Effector CD4-positive, alpha-beta T cell (primary cell): ENCODE measurements around the gene CPHXL2. TPM values are rescaled to one million over a fixed set of nuclear protein-coding genes. Genes with fewer than 3 reads are reported as not detected.

Source experiments
- DNase-seq: peaks from one replicate; pipeline ENCODE4 v3.0.0-alpha.2; 2020
- total RNA-seq: gene quantifications from one replicate; lab custom pipeline; 2026; lab: John Stamatoyannopoulos, UW

Gene CPHXL2
- total RNA-seq = not detected

DNA sequence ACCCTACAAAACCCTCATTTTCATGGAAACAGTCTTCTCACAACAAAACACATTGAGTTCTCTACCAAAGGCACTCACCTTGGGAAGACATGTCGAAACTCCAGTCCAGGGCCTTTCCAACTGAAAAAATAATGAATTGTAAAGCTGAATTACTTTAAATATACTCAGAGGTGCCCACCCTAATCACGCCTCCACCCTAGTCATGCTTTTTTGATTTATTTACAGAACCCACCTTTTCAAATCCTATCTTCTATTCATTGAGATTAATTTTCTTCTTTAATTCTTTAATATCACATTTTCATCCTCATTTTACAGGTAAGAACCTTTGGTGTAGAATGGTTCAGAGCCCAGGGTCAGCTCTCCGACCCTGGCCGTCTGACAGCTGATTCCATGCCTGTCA, at the start of gene CPHXL2:
TSS of gene CPHXL2 (minus strand) at position 101 of the 400 bp plus-strand sequence. CDS start at position 91, 10 bp downstream.
- DNase-seq = no peak

DNA sequence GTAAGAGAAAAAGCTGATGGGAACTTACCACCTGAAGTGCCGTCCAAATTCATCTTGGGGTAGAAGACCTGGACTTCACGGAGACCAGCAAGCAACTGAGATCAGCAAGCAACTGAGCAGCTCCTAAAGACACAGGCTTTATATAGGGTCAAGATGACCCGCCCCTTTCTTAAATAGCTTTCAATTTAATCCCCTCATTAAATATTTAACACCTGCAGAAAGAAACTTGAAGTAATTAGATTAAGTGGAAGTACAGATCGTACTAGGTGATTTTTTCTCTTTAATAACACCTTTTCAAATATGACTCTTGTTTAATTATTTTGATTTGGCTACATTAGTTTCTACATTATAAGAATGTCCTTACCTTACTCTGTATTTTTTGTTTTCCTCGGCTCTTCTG, 49.6 kb upstream of the CPHXL2 start, which contains the start of gene CPHXL:
TSS of gene CPHXL (minus strand) at position 101 of the 400 bp plus-strand sequence. CDS start at position 53, 48 bp downstream.
- DNase-seq = no peak

GRCh38 chr16:75718452-75718851, 41.6 kb upstream of the CPHXL2 start:
- no peak for DNase-seq

- no peak for DNase-seq
Observed at GRCh38 chr16:75714661-75715060, 37.9 kb upstream of the CPHXL2 start.

GRCh38 chr16:75710344-75710743, 33.5 kb upstream of the CPHXL2 start:
- DNase-seq = no peak

DNA sequence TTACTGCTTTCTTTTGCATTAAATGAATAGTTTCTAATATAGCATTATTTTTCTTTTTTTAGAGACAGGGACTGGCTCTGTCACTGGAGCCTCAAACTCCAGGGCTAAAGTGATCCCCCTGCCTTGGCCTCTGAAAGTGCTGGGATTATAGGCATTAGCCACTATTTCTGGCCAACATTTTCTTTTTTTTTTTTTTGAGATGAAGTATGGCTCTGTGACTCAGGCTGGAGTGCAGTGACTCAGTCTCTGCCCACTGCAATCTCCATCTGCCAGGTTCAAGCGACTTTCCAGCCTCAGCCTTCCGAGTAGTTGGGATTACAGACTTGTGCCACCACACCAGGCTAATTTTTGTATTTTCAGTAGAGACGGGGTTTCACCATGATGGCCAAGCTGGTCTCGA, 26.5 kb upstream of the CPHXL2 start:
- DNase-seq = no peak

DNA sequence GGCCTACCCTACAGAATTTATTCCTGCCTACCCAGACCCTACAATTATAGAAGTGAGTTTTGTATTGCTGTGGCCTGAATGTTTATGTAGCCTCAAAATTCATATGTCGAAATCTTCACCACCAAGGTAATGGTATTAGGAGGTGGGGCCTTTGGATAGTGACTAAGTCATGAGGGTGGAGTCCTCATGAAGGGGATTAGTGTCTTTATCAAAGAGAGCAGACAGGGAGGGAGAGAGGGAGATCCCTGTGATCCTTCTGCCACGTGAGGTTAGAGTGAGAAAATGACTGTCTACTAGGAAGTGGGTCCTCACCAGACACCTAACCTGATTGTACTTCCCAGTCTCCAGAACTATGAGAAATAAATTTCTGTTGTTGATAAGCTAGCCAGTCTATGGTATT, 25.4 kb upstream of the CPHXL2 start:
- DNase-seq = no peak

GRCh38 chr16:75701361-75701760, 24.6 kb upstream of the CPHXL2 start, which contains the start of gene DUXB:
Gene DUXB (minus strand): TSS chr16:75701461. CDS start chr16:75701418, 43 bp downstream.
- no peak for DNase-seq

DNA sequence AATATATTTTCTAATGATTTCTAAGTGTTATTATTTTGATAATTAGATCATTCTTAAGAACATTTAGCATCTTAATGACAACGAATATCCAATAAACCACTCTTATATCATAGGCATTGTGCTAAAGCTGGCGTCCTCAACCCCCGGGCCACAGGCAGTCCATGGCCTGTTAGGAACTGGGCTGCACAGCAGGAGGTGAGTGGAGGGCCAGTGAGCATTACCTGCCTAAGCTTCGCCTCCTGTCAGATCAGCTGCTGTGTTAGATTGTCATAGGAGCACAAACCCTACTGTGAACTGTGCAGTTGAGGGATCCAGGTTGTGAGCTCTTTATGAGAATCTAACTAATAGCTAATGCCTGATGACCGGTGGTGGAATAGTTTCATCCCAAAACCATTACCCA, 20.8 kb upstream of the CPHXL2 start:
- DNase-seq = no peak

GRCh38 chr16:75695708-75696107, 18.9 kb upstream of the CPHXL2 start:
- no peak for DNase-seq

DNA sequence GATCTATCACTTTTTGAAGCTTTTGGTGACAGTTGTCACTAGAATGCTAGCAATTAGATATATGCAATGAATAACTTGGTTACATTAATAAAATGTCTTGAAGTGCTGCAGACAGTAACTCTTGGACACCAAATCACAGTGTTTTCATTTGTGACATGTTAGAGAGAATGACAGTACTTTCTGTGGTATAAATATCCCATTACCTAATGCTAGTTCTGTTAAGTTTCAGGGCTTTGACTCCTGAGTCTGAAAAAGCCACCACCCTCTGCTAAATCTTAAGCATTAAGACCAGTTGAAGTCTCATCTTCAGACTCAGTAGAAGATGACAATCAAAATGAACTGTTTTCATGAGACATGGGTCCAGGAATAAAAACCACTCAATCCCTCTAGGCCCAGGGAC, 10.6 kb upstream of the CPHXL2 start:
- DNase-seq = no peak

DNA sequence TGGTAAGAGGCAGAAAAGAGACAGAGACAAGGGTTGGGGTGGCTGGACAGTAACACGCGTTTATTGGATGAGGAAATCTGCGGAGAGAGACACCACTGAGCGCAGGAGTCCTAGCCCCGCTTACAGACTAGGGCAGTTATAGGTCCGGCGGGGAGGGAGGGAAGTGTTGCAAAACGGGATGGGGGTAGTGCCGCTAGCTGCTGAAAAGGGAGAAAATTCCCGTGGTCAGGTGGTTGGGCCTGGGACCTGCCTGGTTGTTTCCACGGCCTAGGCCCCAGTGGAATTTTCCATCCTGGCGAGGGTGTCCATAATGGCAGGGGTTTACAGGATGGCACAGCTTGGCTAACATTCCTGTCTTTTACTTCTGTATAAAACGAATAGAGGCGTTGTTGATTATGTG, 5.5 kb upstream of the CPHXL2 start:
- no peak for DNase-seq

DNA sequence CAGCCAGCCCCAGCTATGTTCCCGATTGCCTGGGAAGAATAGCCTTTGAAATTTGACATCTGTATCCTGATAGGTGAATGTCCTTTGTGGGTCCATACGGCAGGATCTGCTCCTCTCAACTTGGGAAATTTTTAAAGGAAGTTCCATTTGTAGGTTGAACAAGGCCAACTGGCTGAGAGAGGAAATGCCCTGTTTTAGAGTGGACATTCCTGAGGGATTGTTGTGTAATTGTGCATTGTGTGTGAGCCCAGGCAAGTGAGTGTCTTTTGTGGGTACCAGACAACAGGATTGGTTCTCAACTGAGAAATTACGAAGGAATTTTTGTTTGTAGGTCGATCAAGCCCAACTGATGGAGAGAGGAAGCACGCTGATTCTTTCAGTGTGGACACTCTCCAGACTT, 2.6 kb upstream of the CPHXL2 start:
- no peak for DNase-seq

GRCh38 chr16:75667503-75667902, 9.3 kb downstream of the CPHXL2 start:
- no peak for DNase-seq

DNA sequence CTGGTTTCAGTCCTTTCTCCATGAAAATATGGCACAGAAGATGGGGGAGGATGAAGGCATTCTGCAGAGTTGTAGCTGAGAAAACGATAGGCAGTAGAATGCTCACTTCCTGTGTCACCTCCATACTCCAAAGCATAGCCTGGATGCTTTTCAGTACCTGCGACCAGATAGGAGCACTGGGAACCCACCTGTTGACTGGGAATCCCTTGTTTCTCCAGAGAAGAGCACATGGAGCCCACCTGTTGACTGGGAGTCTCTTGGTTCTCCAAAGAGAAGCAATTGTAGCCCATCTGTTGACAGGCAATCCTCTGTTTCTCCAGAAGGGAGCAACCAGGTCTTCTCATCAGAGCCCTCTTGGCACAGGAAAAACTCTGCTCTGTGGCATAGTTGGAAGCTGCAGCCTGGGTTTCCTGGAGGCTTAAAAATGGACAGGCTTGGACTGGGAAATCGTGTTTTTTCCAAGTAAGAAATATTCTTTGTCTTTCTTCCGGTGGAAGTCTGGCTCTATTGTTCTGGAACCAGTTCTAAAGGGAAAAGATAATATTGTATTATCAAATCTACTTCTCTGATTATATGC, 16.0 kb downstream of the CPHXL2 start:
- DNase-seq = no peak

DNA sequence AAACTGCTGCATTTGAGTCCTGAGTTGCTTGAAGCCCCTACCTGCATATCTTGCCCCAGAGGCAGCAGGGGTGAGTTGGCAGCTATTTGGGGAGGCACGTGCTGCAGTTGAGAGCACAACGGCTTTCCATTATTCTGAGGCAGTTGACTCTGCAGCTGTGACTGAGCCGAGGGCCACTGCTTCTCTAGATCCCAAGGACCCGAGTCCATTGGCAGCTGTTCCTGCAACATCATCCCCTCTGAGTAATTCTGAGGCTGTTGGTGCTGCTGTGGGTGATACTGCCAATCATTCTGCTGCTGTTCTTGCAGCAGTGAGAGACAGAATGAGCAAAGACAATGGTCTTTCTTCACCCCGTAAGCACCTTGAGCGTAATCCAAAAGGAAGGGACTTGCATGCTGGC, 16.5 kb downstream of the CPHXL2 start:
- no peak for DNase-seq

DNA sequence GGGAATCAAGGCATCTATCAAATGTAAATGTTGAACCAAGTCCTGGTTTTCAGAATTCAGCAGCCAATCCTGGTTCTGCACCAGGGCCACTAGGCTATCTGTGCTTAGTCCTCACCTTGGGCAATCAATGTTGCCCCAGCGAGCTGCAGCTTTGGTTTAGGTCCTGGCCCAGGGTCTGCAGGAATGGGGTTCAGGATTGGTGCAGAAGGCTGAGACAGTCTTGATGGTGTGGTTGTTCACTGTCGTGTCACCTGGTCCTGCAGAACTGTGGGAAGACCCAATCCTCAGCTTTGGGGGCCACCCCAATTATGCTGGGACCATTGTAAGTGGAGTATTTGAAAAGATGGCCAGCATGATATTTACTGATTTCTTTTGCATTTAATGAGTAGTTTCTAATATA, 18.6 kb downstream of the CPHXL2 start:
- DNase-seq = no peak

DNA sequence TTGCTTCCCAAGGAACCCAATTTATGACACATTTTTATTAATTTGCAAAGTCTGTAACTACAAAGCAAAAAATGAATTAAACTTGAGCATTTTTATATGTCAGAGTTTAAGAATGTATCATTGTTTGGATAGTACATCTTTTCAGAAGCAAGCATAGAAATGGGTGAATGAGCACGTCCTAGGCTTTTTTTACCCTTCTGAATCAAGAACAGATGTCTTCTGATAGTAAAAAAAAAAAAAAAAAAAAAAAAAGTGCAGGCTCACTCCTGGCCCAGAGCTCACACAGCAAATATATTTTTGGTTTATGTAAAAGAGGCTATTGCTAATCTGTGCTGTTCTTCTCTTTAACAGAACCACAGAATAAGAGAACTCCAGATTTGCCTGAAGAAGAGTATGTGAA, 22.9 kb downstream of the CPHXL2 start:
- no peak for DNase-seq

DNA sequence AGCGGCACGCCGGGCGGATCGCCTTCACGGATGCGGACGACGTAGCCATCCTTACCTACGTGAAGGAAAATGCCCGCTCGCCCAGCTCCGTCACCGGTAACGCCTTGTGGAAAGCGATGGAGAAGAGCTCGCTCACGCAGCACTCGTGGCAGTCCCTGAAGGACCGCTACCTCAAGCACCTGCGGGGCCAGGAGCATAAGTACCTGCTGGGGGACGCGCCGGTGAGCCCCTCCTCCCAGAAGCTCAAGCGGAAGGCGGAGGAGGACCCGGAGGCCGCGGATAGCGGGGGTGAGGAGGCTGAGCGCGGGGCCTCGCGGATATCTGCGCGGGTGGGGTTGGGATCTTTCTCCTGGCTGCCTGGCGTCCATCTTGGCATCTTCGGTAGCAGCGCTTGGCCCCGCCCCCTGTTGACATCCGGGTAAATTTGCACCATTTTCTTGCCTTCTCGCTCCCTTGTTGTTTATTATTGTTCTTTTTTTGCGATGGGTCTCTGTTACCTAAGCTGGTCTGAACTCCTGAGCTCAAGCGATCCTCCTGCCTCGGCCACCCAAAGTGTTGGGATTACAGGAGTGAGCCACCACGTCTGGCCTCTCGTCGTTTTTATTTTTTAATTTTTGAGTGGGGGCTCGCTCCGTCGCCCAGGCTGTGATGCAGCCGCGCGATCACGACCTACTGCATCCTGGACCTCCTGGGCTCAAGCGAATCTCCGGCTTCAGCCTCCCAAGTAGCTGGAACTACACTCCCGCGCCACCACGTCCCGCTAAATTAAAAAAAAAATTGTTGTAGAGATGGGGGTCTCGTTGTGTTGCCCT, 28.3 kb downstream of the CPHXL2 start:
- peak; percentile 83 for DNase-seq

DNA sequence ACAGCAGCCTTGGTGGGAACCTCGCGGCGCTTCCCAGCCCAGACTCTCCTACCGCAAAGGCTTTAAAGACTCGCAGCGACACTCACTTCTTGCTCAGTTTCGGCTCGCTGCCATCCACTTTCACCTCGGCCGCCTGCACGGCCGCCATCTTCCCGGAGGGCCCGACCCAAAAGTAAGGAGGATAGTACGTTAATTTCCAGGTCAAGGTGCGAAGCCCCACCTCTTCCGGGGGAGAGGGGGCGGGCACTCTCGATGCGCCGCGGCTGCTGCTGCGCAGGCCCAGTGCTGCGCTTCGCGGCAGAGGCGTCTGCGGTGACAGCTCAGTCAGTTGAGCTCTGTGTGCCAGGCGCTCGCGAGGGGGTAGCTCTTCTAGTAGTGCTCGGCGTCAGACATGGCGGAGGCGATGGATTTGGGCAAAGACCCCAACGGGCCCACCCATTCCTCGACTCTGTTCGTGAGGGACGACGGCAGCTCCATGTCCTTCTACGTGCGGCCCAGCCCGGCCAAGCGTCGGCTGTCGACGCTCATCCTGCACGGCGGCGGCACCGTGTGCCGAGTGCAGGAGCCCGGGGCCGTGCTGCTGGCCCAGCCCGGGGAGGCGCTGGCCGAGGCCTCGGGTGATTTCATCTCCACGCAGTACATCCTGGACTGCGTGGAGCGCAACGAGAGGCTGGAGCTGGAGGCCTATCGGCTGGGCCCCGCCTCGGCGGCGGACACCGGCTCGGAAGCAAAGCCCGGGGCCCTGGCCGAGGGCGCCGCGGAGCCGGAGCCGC, 29.1 kb downstream of the CPHXL2 start, which contains the start of the genes KARS1 and TERF2IP:
TSS of gene KARS1 (minus strand) at position 174 of the 773 bp plus-strand sequence. CDS start at position 148, 26 bp downstream.
TSS of gene TERF2IP (plus strand) at position 282 of the 773 bp plus-strand sequence. CDS start at position 392, 110 bp downstream.
- peak; percentile 91 for DNase-seq

- no peak for DNase-seq
Observed at GRCh38 chr16:75647112-75647491, 29.7 kb downstream of the CPHXL2 start.

DNA sequence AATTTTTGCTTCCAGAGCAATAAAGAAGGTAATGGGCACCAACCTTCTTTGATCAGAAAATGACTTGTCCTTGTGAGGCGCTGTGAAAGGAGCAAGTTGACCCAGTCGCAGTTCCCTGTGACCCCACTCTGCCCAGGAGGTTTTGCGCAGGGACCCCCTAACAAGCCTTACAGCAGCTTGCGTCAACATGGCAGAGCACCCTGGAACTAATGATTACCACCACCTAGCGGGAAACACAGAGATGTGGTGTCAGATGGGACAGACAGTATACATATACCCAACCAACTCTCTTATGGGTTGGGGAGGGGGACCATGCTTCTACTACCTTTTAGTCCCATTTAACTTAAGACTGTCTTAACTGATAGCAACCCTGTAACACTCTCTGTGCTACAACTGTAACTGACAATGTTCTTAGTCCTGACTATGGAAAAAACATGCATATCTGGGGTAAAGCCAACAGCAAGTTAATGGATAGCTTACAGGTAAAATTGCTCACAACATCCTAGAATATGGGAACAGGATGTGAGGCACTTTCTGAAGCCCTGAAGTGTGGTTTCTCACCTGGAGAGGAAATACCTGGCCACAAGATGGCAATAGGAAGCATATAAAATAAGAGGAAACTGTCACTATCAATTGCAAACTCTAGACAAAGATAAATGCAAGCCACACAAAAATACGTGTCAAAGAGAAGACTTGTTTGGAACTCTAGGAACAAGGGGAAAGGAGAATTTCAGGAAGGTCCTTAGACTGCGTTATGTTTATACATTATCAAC, 32.4 kb downstream of the CPHXL2 start:
- no peak for DNase-seq
